GM19043 (cell line): ENCODE measurements around the gene C4BPB.
"Not testable (repeated sequence)": the region's sequence is repeated elsewhere in the genome, so short reads cannot be mapped to it uniquely, and the experiment has no call there.

ENCODE experiments used
- ATAC-seq: cut with Tn5 transposase; IDR thresholded peaks from one replicate; pipeline ENCODE4 v1.9.1; 2021; ENCODE audit warnings: low read depth; ENCODE audit not compliant: unreplicated experiment

The C4BPB gene, protein sequence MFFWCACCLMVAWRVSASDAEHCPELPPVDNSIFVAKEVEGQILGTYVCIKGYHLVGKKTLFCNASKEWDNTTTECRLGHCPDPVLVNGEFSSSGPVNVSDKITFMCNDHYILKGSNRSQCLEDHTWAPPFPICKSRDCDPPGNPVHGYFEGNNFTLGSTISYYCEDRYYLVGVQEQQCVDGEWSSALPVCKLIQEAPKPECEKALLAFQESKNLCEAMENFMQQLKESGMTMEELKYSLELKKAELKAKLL

DNA sequence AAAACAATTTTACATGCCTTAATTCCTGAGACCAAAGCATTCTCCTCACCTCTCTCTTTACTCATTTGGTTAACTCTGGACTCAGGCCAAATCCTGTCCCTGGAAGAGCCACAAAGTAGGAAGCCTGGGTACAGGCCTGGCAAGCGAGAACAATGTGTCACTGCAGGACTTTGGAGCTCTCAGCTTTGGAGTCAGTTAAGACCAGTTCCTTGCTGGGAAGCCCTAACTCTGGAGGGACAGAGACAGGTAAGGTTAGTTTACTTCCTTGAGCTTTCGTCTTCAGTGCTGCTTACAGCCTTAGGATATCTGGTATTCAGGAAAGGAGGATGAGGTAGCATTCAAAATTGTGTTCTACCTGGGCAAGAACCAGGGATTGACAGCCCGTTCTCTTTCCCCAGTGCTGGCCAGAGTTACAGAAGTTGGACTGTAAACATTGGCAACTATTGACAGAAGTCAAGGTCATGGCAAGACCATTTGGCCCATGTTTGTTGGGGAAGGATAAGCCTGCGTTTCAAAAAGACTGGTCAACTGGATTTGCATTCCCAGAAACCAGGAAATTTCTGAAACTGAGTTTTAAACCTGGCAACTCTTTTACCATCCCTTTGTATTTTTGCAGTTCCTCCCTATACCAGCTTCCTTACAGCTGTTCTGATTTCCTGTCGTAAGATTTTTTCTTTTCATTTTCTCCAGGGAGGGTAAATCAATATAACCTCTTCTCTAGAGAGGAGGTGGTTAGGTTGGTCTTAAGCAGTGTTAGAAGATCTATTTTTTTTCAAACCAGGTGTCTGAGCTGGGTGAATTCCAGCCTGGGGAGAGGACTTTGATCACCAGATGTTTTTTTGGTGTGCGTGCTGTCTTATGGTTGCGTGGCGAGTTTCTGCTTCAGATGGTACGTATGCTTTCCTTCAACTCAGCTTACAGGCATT lies at the start of gene C4BPB:
TSS of gene C4BPB (plus strand) at position 160 of the 926 bp plus-strand sequence. CDS start at position 832, 672 bp downstream.
- ATAC-seq: no peak

DNA sequence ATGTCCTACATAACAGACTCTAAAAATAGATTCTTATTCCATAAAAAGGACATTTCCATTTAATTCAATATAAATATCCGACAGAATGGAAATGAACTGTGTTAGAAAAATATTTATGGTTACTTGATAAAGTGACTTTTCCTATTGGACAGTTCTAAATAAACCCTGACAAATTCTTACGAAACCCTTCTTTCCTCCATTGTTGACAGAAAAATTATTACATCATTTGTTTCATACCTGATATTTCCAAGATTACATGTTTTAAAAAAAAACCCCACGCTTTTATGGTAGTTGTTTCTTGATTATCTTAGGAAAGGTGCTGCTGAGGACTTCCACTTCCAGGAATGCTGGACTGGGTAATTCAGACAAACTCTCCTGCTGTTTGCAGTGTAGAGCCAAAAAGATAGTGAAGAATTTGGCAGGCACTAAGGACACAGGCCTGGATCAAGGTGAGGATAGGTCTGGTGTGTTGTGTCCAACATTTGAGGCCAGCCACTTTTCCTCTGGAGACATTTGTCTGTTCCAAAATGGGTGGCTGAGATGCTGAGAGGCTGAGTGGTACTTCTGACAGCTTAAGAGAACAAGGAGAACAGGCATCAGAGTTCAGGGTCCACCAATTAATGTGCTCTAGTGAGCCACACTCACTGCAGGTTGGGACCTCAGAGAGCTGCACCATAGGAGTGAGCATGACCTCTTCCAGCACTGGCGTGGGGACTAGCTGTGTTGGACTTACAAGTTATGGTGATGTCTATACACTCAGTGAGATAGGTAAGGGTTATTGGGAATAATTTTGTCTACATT lies 49.1 kb upstream of the C4BPB start:
- ATAC-seq: no peak

DNA sequence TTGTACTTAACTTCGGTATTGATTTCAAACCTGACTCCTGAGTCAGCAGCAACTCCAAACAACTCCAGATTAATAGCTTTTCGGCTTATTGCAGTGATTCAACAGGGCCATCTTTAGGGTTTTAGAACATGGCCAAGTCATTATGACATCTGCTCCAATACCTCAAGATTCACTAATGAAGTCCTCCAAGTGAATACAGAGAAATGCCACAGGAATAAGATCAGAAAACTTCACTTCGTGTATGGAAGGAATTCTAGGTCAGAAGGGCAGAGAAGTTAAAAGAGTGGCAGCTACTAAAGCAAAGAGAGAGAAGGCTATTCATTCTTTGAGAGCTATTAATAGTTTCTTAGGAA lies 48.5 kb upstream of the C4BPB start:
- ATAC-seq: no peak

DNA sequence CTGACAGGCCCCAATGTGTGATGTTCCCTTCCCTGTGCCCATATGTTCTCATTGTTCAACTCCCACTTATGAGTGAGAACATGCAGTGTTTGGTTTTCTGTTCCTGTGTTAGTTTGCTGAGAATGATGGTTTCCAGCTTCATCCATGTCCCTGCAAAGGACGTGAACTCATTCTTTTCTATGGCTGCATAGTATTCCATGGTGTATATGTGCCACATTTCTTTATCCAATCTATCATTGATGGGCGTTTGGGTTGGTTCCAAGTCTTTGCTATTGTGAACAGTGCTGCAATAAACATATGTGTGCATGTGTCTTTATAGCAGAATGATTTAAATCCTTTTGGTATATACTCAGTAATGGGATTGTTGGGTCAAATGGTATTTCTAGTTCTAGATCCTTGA lies 47.3 kb upstream of the C4BPB start:
- ATAC-seq: not testable (repeated sequence)

DNA sequence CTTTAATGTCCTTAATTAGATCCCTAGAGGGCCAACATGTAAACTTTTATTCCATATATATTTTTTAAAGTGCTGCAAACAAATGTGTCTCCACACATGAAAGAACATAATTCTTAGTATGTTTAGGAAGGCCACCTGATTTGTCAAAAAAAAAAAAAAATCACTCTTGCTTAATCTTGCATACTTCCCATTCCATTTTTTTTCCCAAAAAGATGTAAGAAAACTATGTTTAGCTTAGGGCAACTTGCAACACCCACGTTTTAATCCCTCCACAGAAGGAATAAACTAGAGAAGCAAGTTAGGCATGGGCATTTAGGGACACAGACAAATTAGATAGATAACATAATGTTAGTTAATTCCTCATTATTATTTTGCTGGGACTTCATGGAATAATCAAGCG lies 43.2 kb upstream of the C4BPB start:
- no peak for ATAC-seq

DNA sequence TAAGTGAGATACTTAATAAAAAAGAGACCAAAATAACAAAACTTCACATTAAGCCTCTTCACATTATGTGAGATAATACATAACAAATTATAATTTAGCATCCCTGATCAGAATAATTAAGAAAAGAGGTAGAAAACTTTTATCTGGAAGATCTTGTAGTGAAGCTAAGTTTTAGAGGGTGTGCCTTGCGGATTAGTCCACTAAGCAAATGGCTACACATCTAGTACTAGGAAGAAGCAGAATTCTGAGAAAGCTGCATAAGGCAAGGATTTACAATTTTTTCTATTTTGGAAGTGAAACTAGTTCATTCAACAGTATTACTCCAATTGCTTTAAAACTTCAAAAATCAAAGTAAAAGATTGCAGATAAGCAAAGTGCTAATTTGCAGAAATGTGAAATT lies 41.2 kb upstream of the C4BPB start:
- no peak for ATAC-seq

DNA sequence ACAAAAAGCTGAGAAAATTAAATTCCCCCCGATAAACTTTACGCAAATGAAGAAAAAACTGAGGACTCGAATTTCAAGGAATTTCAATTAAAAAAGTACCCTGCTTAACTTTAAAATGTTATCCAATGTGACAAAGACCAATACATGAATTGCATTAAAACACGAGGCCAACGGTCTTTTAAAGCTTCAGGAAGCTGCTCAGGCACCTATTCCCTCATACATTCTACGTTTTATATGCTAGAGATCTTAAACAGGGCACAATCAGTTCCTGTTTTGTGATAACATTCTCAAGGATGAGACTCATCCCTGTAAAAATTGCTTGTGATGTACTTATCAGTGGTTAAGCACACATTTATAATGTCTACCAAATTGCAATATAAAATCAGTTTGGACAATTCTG lies 40.6 kb upstream of the C4BPB start:
- no peak for ATAC-seq

DNA sequence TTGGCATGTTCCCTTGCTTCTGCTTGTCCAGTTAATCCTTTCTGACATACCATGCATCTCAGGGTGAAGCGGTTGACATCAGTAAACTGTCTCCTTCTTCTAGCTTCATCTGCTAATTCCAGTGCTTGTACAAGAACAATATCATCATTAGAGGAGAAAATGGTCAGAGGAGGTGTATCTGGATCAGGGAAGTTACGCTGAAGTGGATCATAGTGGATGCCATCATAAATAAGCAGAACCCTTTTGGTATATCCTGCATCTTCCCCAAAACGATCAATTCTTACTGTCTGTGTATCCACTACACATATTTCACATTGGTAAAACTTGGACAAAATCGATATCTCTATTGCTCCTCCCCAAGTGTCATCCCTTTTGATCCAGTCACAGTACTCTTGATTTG lies 39.6 kb upstream of the C4BPB start:
- no peak for ATAC-seq

DNA sequence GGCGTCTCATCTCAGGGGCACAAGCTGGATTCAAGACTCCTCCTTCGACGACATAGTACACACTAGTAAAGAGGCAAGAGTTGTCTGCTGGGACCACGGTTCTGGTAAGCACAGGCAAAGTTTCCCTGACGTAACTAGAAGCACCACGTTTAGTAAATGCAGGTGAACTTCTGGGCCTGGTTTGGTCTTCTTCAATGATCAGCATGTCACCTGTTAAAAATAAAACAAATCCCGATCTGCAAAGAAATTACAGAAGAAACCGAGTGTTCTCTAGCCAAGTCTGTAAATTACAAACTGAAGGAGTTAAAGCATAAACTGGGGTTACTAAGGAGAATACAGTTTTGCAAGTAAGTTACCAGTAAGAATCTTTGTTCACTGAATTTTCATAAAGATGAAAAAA lies 39.1 kb upstream of the C4BPB start:
- no peak for ATAC-seq

DNA sequence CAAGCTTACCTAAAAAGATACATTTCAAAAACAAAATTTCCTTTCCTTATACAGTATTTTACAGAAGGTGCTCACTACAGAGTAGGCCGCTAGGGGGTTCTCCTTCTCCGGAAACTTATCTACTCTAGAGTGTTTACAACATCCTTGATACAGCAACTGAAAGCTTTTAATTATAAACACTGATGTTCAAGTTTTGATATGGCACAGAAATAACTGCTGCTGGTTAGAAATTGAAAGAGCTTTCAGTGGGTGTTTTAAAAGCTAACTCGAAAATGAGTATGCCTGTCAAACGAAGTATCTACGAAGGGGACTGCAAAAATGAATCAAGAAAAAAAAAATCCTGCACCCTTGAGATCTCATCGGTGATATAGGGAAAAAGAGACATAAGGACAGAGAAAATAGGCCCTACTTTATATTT lies 38.7 kb upstream of the C4BPB start:
- no peak for ATAC-seq

DNA sequence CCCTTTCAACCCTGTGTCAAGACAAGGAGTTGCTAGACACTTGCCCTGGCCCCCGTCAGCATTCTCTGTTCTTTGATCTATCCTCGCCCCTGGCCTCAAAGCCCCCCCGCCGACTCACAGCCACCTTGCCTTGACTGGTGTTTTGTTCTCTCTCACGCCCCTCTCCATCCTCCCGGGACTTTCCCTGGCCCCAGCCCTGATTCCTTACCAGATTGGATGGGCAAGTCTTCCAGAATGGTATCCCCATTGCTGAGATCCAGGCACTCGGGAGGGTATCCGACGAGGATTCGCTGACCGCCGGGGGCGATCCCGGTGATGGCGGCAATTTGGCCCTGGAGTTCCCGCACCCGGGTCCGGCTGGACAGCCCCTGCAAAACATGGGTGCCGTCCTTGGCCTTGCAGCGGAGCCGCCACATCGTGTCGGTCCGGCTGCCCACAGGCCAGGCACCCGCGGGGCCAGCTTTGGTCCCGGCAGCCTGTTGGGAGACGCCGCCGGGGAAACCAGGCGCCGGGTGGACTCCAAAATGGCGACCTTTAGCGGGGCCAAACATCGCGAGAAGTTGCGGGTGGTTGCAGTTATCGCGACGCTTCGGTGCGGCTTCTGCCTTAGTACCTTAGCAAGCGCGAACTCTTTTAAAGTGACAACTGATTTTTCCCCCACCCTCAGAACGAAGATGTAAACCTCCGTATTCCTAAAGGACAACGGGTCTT lies 38.0 kb upstream of the C4BPB start:
- no peak for ATAC-seq

DNA sequence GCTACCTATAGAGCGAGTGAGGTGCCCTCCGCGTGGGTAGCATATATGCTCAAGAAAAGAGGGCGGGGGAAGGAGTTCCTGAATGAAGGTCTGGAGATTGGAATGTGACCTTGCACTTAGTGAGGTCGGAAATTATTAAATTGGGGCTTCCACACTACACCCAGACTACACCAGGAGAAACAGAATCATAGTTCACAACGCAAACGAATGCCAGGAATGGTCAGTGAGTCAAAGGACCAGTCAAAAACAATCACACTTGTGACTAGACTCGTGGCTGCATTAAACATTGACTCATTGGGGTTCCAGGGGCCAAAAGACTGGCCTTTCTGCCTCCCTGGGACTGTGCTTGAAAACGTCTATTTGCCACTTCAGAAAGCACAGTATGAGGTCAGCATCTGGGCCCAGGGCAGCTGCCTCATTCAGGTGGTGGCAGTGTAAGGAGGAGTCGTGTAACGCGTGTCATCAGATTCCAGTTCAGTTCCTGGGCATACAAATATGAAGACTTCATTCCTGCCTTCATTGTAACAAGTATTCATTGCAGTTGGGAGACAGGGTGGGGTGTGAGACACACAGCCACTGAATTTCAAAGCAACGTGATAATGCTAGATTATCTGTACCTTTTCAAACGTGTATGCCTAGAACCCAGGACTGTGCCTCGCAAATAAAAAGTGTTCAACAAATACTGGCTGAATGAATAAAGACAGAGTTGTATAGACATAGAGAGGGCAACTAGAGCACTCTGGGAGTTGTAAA lies 37.3 kb upstream of the C4BPB start, which contains the start of gene YOD1:
TSS of gene YOD1 (minus strand) at position 18 of the 753 bp plus-strand sequence. CDS start 178 bp downstream, outside the sequence.
- no peak for ATAC-seq

DNA sequence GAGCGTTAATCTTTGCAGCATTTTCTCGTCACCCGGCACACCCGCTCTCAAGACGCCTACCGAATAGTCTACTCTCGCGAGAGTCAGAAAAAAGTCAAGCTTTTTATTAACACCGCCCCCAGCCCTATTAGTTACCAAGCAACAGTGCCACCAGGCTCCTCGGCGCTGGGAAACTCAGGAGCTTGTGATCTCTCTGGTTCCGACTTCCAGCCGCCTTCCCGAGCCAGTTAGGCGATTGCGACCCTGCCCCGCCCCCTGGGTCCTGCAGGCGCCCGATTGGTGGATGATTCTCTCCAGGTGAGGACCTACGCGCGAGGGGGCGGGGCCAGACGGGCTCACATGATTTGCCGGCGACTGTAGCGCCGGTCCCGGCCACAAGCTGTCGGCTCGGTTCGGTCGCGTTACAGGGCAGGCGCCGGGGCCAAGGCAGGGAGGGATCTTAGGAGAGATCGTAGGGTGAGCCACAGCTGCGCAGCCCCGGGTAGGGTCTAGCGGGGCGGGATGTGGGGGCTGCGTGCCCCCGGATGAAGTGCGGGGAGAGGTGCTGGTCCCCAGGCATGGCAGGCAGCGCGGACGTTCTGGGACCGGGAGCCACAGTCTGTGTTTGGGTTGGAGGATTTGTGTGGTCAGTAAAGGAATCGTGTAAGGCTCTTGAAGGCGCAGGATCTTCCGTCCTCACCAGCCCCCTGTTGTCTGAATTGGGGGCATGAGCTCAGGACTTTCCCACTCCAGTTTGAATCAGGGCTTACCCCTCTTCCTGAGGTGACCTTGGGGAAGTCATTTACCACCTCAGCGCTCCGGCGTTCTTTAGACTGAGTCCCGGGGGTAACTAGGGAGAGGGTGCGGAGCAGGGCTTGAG lies 35.5 kb upstream of the C4BPB start, which contains the start of gene PFKFB2:
TSS of gene PFKFB2 (plus strand) at position 365 of the 859 bp plus-strand sequence. CDS start 1,443 bp downstream, outside the sequence.
- peak; percentile 67 for ATAC-seq

DNA sequence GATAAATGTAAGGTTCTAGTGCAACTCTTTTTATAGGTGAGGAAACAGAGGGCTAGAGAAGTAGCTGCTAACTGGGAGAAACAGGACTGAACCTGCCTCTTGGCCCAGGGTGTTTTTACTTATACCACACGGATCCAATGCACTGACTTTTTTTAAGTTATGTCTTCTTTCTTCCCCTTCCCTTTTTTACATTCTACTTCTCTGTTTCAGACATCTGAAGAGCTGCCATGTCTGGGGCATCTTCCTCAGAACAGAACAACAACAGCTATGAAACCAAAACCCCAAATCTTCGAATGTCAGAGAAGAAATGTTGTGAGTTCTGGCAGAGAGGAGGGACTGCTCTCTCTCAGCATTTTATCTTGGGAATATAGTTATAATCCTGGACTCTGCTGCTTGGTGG lies 34.2 kb upstream of the C4BPB start:
- no peak for ATAC-seq

DNA sequence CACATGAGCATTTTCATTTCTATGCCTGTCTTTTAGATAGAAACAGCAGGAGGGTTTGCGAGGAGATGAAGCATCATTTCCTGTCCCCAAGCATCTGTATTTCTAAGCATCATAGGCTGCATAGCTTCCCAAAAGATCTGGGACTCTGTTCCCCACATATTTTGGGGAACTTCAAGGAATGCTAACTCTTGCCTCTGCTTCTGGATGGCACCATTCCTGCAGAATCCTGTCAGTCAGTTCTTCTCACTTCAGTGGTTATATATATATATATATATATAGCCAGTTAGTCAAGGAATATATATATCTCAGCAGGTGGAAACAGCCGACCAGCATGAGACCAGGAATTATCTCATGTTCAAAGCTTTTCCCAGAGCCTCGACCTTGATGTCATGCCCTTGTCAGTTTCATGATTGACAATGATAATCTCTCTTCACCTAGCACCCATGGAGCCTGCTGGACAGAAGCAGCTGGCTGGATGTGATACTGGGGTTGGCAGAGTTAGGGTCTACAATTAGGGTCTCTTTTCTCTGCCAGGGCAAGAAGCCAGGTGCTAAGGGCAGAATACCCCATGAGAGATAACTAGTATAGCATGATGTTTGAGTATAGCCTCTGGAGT lies 33.2 kb upstream of the C4BPB start:
- ATAC-seq: no peak

DNA sequence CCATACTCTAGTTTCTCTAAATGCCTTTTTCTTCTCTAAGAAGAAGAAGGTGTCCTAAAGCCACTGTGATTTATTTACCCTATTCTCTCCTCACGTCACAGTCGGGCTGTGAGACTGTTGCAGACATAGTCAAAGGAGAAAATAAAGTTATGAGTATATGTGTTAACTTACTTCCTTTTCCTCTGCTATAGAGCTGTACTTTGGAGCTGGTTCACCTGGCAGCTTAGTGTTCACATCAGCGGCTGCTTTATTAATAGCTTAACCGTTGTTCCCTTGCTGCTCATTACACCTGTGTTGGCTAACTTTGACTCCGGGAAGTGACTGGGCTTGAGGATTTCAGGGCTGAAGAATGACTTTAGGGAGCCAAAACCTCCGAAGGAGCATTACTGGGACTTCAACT lies 32.0 kb upstream of the C4BPB start:
- no peak for ATAC-seq

DNA sequence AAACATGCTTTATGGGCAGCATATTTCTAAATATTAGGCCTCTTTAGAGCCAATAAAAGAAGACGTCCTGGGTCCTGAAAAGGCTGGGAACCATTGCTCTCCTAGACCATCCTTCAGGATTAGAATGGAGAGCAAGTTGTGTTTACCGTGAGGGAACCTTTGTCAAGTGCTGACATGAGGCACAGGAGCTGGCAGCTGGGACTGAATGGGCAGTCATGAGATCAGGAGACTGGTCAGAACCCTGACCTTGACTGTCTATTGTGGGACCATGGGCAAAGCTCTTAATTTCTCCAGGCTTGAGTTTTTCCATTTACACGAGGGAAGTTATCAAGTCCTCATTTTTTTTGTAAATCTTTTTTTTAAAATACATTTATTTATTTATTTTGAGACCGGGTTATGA lies 30.4 kb upstream of the C4BPB start:
- ATAC-seq: no peak
